ENCODE results near the gene NEO1.

GRCh38 chr15:73344056-73344455 lies 291.8 kb downstream of the NEO1 start:
- TF ChIP-seq POLR2AphosphoS5 (IDR thresholded peaks at IDR 0.05; ENCODE audit: borderline replicate concordance, low read depth, low read length), result no peak
- no peak for TF ChIP-seq EZH2 (IDR thresholded peaks at IDR 0.05)
- TF ChIP-seq FOXP2 (optimal IDR thresholded peaks at IDR 0.05; ENCODE audit: control extremely low read depth, extremely low read length, insufficient read depth), result no peak

Data from SK-N-MC (cell line).